GM18507 (cell line): ENCODE results near the gene GSTA1.
"Not testable (repeated sequence)": the region's sequence is repeated elsewhere in the genome, so short reads cannot be mapped to it uniquely, and the experiment has no call there.

ENCODE experiments used
- DNase-seq: peaks from one replicate; pipeline ENCODE4 v3.0.0; 2011; ENCODE audit warnings: low read depth; ENCODE audit not compliant: insufficient read length; ENCODE audit errors: extremely low spot score
- FAIRE-seq: peaks from 2 replicates; lab custom pipeline; 2011; peaks lifted over from hg19 to GRCh38; lab: Jason Lieb, UNC

GSTA1 gene

GRCh38 chr6:52803668-52804255 lies at the start of gene GSTA1:
Gene GSTA1 (minus strand): TSS chr6:52803816. CDS start chr6:52799267, 4,549 bp downstream.
- not testable (repeated sequence) for DNase-seq, FAIRE-seq

DNA sequence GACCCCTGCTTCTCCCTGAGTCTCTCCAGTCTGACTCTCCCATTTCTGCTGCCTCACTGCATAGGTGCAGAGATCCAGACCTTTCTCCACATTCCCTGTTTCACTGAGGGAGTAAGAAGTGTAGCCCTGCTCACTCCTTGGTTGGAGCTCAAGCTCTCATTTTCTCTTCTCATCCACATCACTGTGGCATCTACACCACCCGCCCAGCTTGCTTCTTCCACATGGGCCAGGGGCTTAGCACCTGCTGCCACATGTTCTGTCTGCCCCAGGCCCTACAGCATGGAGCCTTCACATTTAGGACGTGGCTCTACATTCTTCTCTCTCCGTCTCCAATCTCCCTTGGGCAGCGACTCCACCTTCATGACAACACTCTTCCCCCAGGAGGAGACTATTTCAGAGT lies 45.5 kb upstream of the GSTA1 start:
- DNase-seq (no peak), FAIRE-seq (no peak)

DNA sequence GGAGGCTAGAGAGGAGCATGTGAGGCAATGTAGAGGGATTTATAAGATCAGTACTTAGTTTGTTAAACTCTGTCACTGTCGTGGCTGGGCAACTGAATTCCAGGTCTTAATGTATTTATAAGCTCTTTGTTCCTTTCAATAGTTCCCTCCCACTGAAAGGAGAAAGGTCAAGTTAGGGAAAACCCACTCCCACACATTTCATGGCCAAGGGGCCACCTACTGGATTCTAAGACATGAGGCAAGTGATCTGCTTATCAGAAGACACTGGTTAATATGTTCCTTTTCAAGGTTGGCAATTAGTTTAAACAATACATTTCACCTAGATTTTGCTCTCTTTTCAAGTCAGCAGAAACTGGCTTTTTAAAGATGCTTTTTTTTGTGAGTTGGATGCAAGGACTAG lies 42.4 kb upstream of the GSTA1 start:
- FAIRE-seq: no peak
- DNase-seq: no peak

DNA sequence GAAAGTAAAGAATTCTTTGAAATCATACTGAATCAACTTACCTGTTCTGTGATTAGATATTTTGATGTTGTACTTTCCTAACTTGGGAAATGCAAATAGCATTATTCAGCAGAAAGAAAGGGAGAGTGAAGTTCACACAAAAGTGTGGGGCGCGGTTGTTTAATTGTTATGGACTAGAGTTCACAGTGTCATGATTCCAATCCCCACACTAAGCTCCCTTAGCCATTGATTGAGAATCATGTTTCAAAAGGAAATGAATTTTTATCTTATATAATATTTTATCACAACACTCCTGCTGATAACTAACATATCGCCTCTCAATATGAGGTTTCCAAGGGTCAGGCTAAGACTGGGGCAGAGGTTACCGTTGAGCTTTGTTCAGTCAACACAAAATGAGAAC lies 40.0 kb upstream of the GSTA1 start:
- FAIRE-seq (no peak), DNase-seq (no peak)

DNA sequence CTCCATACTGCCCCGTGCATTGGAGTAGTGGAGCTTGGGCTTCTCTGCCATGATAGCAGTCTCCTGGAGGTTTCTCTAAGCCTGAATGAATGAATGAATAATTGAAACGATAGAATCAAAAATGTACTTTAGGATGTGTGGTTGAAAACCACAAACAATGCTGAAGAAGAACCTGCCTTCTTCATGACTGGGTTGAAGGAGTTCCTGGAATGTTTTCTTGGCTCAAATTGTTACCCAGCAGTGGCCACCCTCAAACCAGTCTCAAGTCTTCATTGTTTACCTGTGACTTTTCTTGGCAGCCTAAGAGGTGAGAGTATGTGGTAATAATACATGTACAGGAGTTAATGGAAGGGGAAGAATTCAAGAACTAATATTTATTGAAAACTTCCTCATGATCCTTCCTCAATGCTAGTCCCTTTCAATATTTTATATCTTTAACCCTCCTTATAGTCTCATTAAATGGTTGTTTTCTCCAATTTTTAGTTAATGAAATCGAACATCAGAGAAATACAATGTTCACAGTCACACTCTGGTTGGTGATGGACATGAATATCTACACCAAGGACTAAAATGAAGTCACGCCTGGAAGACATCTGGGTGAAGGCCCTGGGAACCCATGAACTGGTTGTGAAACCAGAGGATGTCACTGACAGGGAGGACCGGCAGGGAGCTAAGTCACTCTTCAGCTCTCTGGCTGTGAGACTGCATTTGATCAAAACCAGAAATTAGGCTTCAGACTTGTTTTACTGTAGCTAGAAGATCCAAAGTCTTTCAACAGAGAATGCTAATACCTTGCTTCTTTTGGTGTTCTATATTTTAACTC lies 37.4 kb upstream of the GSTA1 start, which contains the start of gene GSTA5:
Gene GSTA5 (minus strand): TSS at position 51 of the 823 bp plus-strand sequence.
- no peak for DNase-seq
- FAIRE-seq: no peak

DNA sequence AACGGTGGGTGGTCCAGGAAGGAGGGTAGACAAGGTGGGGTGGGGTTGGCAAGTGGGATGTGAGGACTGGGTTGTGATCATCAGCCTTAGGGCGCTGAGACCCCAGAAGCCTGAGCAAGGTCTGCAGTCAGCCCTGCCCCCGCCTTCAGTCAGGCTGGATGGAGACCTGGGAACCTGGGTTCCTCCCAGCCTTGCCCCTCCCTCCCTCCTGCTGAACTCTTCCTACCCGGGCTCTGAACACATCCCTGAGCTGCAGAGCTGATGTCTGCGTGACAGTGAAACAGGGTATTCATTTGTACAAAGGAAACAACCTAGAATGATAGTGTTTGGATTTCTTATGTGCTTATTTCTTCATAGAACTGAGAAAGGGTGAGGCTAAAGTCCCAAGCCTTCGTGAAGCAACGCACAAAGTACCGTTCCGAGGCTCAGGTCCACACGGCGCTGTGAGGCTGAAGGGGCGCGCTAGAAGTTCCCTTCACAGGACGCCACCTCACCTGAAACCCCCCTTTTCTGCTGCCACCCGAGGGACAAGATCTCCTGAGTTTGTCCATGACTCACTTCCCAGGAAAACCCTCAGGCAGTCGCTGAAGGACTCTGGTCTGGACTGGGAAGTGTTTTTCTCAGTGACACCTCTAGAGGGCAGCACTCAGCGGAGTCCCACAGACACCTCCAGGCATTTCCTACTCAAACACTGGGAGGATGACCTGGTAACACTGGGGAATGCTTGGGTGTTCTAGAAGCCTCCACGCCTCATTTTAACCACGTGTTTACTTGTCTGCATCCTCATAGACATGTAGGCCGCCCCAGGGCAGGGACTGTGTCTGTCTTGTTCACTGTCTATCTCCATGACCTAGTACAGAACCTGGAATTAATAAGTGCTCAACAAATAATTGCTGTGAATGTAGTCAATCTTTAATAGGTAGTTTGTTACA lies 35.8 kb upstream of the GSTA1 start:
- DNase-seq: peak; percentile 18

DNA sequence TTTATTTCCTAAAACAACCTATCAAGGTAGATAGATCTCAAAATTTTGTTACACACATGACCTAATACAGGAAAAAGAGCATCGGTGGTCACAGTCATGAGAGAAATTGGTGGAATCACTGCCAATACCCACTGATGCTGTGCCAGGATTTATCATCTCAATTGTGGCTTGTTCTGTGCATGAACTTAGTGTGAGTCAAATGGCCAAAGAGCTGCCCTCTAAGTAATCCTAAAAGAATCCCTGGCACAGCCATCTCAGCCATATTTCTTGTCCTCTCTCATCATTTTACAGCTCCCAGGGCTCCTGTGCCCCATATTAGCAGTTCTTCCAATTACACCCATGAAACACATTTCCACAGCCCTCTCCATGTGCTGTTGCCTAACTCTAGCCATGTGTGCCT lies 30.9 kb upstream of the GSTA1 start:
- FAIRE-seq (no peak), DNase-seq (no peak)

More for the DNA sequence above, 35.8 kb upstream of the GSTA1 start:
- peak; percentile 49 for FAIRE-seq

GRCh38 chr6:52830869-52831268 lies 27.3 kb upstream of the GSTA1 start:
- not testable (repeated sequence) for DNase-seq

GRCh38 chr6:52829046-52829817 lies 25.6 kb upstream of the GSTA1 start:
- no peak for FAIRE-seq
- no peak for DNase-seq

More at GRCh38 chr6:52830869-52831268, 27.3 kb upstream of the GSTA1 start:
- FAIRE-seq: not testable (repeated sequence)

DNA sequence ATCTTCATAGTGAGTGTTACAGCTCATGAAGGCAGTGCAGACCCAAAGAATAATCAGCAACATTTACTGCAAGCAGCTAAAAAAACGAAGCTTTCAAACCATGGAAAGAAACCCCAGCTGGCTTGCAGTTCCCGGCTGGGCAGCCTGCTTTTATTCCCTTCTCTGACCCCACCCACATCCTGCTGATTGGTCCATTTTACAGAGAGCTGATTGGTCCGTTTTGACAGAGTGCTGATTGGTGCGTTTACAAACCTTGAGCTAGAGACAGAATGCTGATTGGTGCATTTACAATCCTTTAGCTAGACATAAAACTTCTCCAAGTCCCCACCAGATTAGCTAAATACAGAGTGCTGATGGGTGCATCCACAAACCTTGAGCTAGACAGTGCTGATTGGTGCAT lies 25.0 kb upstream of the GSTA1 start:
- DNase-seq: not testable (repeated sequence)

GRCh38 chr6:52827073-52827783 lies 23.6 kb upstream of the GSTA1 start:
- DNase-seq: not testable (repeated sequence)
- peak; percentile 15 for FAIRE-seq

More for the DNA sequence above, 25.0 kb upstream of the GSTA1 start:
- not testable (repeated sequence) for FAIRE-seq

- no peak for DNase-seq
- no peak for FAIRE-seq
These were observed 22.9 kb upstream of the GSTA1 start for GRCh38 chr6:52826513-52826912.

- DNase-seq, FAIRE-seq: not testable (repeated sequence)
These were observed 22.4 kb upstream of the GSTA1 start for GRCh38 chr6:52825900-52826459.

DNA sequence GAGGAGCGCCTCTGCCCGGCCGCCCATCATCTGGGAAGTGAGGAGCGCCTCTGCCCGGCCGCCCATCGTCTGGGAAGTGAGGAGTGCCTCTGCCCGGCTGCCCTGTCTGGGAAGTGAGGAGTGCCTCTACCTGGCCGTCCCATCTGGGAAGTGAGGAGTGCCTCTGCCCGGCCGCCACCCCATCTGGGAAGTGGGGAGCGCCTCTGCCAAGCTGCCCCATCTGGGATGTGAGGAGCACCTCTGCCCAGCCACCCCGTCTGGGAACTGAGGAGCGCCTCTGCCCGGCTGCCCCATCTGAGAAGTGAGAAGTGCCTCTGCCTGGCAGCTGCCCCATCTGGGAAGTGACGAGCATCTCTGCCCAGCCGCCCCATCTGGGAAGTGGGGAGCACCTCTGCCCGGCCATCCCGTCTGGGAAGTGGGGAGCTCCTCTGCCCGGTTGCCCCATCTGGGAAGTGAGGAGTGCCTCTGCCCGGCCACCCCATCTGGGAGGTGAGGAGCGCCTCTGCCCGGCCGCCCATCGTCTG lies 21.7 kb upstream of the GSTA1 start:
- not testable (repeated sequence) for FAIRE-seq, DNase-seq

GRCh38 chr6:52821842-52822241 lies 18.2 kb upstream of the GSTA1 start:
- DNase-seq (no peak), FAIRE-seq (no peak)

DNA sequence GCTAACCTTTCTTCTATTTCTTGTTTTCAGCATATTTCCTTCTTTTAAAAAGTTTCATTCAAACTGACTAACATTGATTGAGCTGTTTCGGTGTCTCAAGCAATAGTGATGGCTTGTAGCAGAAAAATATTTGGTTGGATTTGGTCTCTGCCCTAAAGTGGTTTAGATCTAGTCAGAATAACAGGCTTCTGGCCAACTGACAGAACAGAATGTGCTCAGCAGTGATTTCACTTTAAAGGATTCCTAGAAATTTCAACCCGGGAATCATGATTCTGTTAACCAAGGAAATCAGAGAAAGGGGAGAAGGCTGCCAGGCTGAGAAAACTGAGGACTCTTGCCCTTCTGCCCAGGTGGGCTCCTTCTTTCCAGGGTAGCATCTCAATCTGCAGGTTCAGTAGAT lies 16.6 kb upstream of the GSTA1 start:
- FAIRE-seq: no peak
- no peak for DNase-seq

DNA sequence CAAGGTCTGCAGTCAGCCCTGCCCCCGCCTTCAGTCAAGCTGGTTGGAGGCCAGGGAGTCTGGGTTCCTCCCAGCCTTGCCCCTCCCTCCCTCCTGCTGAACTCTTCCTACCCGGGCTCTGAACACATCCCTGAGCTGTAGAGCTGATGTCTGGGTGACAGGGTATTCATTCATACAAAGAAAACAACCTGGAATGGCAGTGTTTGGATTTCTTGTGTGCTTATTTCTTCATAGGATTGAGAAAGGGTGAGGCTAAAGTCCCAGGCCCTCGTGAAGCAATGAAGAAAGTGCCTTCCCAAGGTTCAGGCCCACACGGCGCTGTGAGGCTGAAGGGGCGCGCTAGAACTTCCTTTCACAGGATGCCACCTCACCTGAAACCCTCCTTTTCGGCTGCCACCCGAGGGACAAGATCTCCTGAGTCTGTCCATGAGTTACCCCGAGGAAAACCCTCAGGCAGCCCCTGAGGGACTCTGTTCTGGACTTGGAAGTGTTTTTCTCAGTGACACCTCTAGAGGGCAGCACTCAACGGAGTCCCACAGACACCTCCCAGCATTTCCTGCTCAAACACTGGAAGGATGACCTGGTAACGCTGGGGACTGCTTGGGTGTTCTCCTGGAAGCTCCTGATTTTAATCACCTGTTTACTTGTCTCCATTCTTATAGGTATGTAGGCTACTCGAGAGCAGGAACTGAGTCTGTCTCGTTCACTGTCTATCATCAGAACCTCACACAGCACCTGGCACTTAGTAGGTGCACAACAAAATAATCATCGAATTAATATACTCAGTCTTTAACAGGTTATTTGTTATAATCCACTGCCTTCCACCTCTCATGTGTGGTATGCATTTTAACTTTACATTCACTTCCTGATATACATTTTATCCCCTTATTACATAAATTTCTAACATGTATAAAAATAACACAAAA lies 11.8 kb upstream of the GSTA1 start:
- FAIRE-seq (peak; percentile 87), DNase-seq (peak; percentile 12)
